SJSA1 (cell line): ENCODE results near the gene TGM5. TPM values are rescaled to one million over a fixed set of nuclear protein-coding genes. Genes with fewer than 3 reads are reported as not detected.
"Not testable (repeated sequence)": the region's sequence is repeated elsewhere in the genome, so short reads cannot be mapped to it uniquely, and the experiment has no call there.

Experiments
- DNase-seq, 2 experiments: peaks; one replicate each; pipeline ENCODE4 v3.0.0-alpha.2; 2015 to 2020; ENCODE audit warnings: low spot score in 2 of 2, low read depth in 1 of 2
- H3K27ac ChIP-seq: fragments of 250-450 bp; sonication (Bioruptor Pico); 2 replicates; pipeline ENCODE4 v1.5.1; 2020; ENCODE audit warnings: mild to moderate bottlenecking, moderate library complexity
- H3K27me3 ChIP-seq: fragments of 250-450 bp; sonication (Bioruptor Pico); replicated peaks from 2 replicates; pipeline ENCODE4 v1.5.1; 2020; ENCODE audit warnings: mild to moderate bottlenecking, moderate library complexity
- H3K36me3 ChIP-seq: fragments of 250-450 bp; sonication (Bioruptor Pico); 2 replicates; pipeline ENCODE4 v1.5.1; 2020; ENCODE audit warnings: mild to moderate bottlenecking
- H3K4me1 ChIP-seq: fragments of 250-450 bp; sonication (Bioruptor Pico); replicated peaks from 2 replicates; pipeline ENCODE4 v1.6.1; 2021; ENCODE audit warnings: mild to moderate bottlenecking
- H3K4me3 ChIP-seq: fragments of 250-450 bp; sonication (Bioruptor Pico); 2 replicates; pipeline ENCODE4 v1.5.1; 2020; ENCODE audit warnings: mild to moderate bottlenecking
- H3K9me3 ChIP-seq: fragments of 250-450 bp; sonication (Bioruptor Pico); replicated peaks from 2 replicates; pipeline ENCODE4 v1.5.1; 2020; ENCODE audit warnings: mild to moderate bottlenecking
- total RNA-seq: library from RNA; depleted of rRNA; stranded (reverse); fragments of >200 nt; shearing (Covaris generic); gene quantifications from 2 replicates; pipeline ENCODE4 v1.2.3, GENCODE V29; 2014

TGM5 gene
- total RNA-seq, 1 experiment from 2014 or later, result 0.24 TPM

DNA sequence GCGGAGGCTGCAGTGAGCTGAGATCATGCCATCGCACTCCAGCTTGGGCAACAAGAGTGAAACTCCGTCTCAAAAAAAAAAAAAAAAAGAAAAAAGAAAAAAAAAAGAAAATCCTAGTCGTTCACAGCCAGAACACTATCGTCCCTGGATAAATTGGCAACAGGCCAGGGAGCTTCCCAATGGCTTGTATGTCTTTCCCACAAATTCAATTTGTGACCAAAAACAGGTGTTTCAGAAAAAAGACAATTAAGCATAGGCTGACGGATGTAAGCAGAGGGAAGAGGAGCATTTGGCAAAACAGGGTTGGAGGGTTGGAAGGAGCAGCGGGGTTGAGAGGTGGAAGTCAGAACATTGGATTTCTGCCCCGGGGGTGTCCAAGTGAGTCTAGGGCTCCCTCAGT lies 54.4 kb downstream of the TGM5 start:
- Histone ChIP-seq H3K27me3 (no peaks in the 10 kb centered on the region), H3K36me3 (no peaks in the 10 kb centered on the region), H3K4me3 (no peak overlapping the region), H3K9me3 (no peaks in the 10 kb centered on the region), H3K27ac (no peak overlapping the region), H3K4me1 (no peaks in the 10 kb centered on the region)
- no peak for DNase-seq

DNA sequence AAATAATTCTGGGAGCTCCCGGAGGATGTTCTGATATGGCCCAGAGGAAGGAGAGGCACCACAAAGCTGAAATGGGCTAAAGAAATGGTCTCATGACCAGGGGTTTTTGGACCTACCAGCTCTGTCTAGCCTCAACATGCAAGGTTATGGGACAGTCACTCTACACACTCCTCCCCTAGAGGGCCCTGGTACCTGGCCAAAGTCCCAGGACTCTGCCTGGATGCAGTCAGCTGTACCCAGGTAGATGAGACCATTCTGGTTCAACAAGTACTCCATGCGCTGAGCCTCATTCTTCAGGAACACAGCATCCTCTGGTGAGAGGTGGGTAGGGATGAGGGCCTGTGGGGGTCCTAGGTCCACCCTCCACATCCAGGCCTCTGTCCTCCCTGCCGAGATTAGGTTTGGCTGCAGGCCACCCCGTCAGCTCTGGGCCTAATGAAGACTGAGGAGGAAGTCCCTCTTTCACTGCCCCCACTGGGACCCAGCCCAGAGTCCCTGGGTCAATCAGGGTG lies 55.4 kb downstream of the TGM5 start:
- Histone ChIP-seq H3K4me1 (no peaks in the 10 kb centered on the region), H3K9me3 (no peaks in the 10 kb centered on the region), H3K4me3 (no peak overlapping the region), H3K36me3 (no peaks in the 10 kb centered on the region), H3K27me3 (no peaks in the 10 kb centered on the region), H3K27ac (no peak overlapping the region)
- DNase-seq, result no peak

DNA sequence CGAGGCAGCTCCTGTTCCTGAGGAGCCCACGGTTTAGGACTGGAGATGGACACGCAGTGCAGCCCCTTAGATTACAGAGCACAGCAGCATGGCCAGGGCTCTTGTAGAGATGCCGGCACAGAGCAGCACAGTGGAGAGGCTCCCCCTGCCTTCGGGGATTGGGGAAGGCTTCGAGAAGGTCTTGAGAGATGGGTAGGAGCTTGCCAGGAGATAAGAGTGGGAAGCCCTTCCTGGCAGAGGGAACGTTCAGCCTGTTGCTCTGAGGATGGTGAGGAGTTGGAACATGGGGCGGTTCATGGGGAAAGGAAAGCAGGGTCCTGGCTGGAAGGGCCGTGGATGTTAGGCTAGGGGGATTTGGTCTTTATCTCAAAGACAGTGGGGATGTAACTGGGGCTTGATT lies 55.9 kb downstream of the TGM5 start:
- H3K36me3 ChIP-seq, result no peaks in the 10 kb centered on the region
- H3K4me1 ChIP-seq, result no peaks in the 10 kb centered on the region
- H3K9me3 ChIP-seq, result no peaks in the 10 kb centered on the region
- no peak for DNase-seq
- no peak overlapping the region for H3K4me3 ChIP-seq
- H3K27me3 ChIP-seq, result no peaks in the 10 kb centered on the region
- H3K27ac ChIP-seq, result no peak overlapping the region

DNA sequence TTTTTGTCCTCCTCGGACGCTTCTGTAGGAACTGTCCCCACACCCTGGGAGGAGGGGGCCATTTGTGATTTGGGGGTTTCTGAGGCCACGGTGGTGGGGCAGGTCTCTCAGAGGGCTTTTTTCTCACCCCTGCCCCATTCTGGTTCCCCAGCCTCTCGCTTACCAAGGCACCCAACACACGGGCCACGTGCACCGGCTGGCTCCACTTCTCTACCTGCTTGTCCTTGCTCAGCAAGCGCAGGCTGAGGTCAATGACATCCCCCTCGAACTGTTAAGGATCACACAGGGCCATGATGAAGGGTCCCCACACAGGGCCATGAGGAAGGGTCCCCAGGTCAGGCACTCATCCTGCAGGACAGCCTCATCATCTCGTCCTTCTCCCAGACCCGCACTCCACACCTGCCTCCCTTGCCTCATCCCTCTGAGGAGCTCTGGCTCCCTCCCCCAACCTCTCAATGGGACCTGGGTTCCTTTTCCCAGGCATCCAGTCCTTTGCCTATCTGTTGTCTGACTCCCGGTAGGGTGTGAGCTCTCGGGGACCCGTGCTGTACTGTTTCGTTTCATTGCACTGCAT lies 56.5 kb downstream of the TGM5 start:
- Histone ChIP-seq H3K9me3 (no peaks in the 10 kb centered on the region), H3K27me3 (no peaks in the 10 kb centered on the region), H3K4me1 (no peaks in the 10 kb centered on the region), H3K27ac (no peak overlapping the region), H3K4me3 (no peak overlapping the region), H3K36me3 (no peaks in the 10 kb centered on the region)
- DNase-seq, result no peak

DNA sequence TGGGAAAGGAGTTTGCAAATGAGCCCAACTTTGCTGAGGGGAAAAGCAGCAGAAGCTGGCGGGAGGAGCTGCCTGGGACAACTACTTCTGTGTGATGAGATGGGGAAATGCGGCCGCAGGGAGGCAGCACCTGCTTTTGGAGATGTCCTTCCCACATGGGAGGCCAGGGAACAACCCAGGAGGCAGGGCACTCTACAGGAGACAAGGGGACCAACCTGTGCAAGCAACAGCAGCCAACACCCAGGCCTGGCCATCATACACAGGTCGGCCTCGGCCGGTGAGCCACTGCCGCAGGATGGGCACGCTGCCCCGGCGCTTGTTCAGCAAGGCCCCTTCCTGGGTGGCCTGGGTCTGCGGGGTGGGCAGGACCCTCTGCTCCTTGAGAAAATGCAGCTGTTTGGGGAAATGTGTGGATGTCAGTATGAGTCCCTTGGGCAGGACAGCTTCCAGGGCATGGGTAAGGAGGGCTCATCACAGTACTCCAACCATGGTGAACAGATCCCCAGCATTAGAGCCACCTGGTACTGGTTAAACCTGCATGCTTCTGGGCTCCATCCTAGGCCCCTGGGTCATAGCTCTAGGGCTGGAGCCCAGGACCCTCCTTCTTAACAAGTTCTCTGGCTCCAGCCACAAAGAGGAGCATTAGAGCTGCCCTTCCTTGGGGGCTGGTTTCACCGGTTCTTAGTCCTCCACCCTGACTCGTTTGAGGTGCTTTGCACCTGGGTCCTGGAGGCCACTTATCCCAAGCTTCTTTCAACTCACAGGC lies 57.5 kb downstream of the TGM5 start:
- H3K9me3 ChIP-seq, result no peaks in the 10 kb centered on the region
- no peak overlapping the region for H3K4me3 ChIP-seq
- no peaks in the 10 kb centered on the region for H3K27me3 ChIP-seq
- H3K36me3 ChIP-seq, result no peaks in the 10 kb centered on the region
- no peak overlapping the region for H3K27ac ChIP-seq
- DNase-seq, result no peak
- no peaks in the 10 kb centered on the region for H3K4me1 ChIP-seq

DNA sequence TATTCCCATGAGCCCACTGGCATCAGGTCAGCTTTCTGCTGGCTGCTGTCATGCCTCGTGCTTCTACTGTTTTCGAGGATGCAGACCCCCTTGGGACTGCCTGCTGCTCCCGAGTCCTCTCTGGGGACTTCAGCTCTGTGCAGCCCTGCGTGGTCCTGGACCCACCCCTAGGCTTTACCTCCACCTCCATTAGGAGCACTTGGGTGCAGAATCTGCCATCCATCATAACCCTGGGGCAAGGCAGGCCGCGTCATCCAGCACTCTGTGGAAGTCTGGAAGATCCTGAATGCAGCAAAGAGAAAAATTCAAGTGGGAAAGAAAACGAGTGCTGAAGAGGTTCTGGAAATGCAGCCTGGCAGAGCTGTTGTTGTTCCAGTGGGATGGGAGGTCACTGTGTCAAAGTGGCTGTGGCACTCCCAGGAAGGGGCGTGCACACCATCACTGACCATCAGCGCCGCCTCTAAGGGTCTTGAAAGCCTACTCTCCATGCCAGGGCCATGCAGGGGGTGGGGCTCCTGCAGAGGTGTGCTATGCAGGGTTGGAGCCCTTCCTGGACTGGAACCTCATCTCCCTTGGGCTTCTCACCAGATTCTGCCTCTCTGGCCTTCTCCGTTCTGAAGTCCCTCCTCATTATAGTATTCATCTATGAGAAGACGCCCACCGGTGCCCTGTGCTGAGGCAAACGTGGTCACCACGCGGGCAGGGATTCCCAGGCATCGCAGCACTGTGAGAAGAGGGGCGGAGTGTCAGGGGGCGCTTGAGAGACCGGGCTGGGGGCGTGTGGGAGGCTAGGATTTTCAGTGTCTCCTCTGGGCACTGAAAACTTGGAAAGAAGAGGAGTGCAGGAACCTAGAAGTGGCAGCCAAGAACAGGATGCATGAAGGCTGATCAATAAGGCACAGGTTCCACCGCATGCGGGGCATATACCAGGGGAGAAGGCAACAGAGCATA lies 58.4 kb downstream of the TGM5 start:
- Histone ChIP-seq H3K27me3 (no peaks in the 10 kb centered on the region), H3K36me3 (no peaks in the 10 kb centered on the region), H3K4me1 (no peaks in the 10 kb centered on the region), H3K9me3 (no peaks in the 10 kb centered on the region), H3K4me3 (no peak overlapping the region), H3K27ac (no peak overlapping the region)
- DNase-seq, result no peak

DNA sequence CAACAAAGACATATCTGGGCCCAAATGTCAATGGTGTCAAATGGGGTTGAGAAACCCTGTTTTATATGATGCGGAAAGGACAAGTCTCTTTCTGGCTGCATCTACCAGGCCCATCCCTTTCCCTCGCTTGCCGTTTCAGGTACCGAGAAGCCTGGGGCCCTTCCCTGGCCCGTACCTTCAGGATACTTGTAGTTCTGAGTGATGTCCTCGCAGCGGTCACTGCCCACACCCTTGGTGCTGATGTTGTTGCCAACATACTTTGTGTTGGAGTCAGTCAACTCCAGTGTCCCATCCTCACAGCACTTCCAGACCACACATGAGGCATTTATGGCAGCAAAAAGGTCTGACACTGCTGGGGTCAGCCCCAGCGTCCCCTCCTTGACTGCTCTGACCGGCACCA lies 59.7 kb downstream of the TGM5 start:
- Histone ChIP-seq H3K4me1 (no peaks in the 10 kb centered on the region), H3K9me3 (no peaks in the 10 kb centered on the region), H3K27ac (no peak overlapping the region), H3K4me3 (no peak overlapping the region), H3K27me3 (no peaks in the 10 kb centered on the region), H3K36me3 (no peaks in the 10 kb centered on the region)
- no peak for DNase-seq

DNA sequence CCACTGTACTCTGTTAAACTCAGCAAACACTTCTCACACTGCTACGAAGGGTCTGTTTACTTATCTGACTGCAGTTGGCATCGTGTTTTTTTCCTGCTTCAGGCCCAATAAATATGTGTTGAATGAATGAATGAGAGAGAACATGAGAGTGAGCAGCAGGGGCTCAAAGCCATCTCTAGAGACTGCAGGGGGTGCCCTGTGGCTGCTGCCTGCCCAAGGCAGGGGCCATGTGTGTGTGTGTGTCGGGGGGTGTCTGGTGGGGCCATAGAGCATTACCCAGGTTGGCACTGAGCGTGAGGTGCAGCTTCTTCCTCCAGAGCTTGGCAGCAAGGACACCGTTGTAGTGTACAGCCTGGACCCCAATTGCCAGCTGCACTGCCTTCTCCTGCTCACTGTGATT lies 60.7 kb downstream of the TGM5 start:
- Histone ChIP-seq H3K4me1 (no peaks in the 10 kb centered on the region), H3K9me3 (no peaks in the 10 kb centered on the region), H3K4me3 (no peak overlapping the region), H3K27ac (no peak overlapping the region), H3K36me3 (no peaks in the 10 kb centered on the region), H3K27me3 (no peaks in the 10 kb centered on the region)
- no peak for DNase-seq

DNA sequence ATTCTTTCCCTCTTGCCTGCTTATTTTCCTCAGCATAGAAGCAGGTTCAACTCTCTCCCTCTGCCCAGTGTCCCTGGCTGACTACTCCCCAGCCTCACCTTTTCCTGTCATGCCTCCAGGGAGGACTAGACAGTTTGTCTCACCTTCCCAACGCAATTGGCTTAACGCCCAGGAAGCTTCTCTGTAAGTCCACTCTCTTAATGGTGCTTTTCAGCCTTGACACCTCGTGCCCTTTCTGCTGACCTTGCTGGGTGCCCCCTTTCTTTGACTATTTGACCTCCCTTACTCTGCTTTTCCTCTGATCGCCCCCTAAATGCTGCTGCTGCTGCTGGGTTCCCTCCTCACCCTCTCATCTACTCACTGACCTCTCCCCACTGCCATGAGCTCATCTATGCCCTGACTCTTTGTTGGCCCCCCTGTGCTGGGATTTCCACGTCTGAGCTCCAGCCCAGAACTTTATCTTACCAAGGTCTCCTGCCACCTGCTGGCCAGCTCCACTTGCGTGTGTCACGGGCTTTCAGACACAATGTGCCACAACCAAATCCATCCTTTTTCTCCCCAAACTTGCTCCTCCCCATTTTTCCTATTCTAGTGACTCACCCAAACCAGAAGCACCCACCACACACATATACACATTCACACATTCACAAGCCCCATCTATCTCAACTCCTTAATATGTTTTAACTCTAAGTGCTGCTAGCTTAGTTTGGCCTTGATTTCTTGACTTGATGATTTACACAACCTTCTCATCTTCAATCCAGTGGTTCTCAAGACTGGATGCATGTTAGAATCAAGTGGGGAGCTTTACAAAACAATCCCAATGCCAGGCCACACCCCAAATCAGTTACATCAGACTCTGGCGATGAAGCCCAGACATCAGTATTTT lies 62.5 kb downstream of the TGM5 start:
- Histone ChIP-seq H3K27ac (no peak overlapping the region), H3K9me3 (no peaks in the 10 kb centered on the region), H3K36me3 (no peaks in the 10 kb centered on the region), H3K4me1 (no peaks in the 10 kb centered on the region), H3K27me3 (no peaks in the 10 kb centered on the region), H3K4me3 (no peak overlapping the region)
- DNase-seq, result peak; percentile 33 to 68

DNA sequence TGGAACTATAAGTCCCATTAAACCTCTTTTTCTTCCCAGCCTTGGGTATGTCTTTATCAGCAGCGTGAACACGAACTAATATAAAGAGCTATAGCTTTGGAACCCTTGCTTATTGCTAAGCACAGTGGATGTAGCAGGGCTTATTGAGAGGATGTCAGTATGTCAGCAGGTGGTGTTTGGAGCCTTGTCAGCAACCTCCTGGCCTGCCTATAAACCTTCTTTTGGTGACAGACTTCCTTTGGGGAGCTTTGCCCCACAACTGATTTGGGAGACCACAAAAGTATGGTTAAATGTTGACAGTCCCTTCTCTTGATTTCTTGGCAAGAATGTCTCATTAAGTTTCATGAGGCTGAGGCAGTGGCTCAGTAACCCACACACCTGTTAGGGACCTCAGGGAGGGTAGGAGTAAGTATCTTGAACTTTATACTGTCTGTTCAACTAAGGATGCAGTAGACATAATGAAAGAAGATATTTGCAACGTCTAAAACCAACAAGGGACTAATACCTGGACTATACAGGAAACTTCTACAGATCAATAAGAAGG lies 66.7 kb downstream of the TGM5 start:
- peaks cover 9% of the 10 kb centered on the region for H3K36me3 ChIP-seq
- H3K4me3 ChIP-seq, result no peak overlapping the region
- no peaks in the 10 kb centered on the region for H3K4me1 ChIP-seq
- no peak overlapping the region for H3K27ac ChIP-seq
- no peaks in the 10 kb centered on the region for H3K27me3 ChIP-seq
- no peaks in the 10 kb centered on the region for H3K9me3 ChIP-seq
- no peak for DNase-seq

DNA sequence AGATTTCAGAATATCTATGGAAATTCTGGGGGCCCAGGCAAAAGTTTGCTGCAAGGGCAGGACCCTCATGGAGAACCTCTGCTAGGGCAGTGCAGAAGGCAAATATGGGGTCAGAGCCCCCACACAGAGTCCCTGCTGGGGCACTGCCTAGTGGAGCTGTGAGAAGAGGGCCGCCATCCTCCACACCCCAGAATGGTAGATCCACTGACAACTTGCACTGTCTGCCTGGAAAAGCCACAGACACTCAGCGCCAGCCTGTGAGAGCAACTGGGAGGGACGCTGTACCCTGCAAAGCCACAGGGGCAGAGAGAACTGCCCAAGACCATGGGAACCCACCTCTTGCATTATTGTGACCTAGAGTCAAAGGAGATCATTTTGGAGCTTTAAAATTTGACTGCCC lies 67.7 kb downstream of the TGM5 start:
- Histone ChIP-seq H3K27ac (no peak overlapping the region), H3K4me3 (no peak overlapping the region)

DNA sequence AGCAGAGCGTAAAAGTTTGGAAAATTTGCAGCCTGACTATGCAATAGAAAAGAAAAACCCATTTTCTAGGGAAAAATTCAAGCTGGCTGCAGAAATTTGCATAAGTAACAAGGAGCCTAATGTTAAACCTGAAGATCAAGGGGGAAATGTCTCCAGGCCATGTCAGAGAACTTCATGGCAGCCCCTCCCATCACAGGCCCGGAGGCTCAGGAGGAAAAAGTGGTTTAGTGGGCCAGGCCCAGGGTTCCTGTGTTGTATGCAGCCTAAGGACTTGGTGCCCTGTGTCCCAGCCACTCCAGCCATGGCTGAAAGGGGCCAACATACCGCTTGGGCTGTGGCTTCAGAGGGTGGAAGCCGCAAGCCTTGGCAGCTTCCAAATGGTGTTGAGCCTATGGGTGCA lies 68.2 kb downstream of the TGM5 start:
- not testable (repeated sequence) for DNase-seq, H3K9me3 ChIP-seq, H3K4me1 ChIP-seq, H3K27me3 ChIP-seq, H3K4me3 ChIP-seq, H3K27ac ChIP-seq
- H3K36me3 ChIP-seq, result peaks cover 19% of the 10 kb centered on the region

More for the DNA sequence above, 67.7 kb downstream of the TGM5 start:
- DNase-seq, result no peak
- no peaks in the 10 kb centered on the region for H3K9me3 ChIP-seq
- no peaks in the 10 kb centered on the region for H3K27me3 ChIP-seq
- H3K36me3 ChIP-seq, result peaks cover 17% of the 10 kb centered on the region
- no peaks in the 10 kb centered on the region for H3K4me1 ChIP-seq

DNA sequence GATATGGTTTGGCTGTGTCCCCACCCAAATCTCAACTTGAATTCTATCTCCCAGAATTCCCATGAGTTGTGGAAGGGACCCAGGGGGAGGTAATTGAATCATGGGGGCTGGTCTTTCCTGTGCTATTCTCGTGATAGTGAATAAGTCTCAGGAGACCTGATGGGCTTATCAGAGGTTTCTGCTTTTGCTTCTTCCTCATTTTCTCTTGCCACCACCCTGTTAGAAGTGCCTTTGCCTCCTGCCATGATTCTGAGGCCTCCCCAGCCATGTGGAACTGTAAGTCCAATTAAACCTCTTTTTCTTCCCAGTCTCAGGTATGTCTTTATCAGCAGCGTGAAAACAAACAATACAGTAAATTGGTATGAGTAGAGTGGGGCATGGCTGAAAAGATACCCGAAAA lies 69.0 kb downstream of the TGM5 start:
- not testable (repeated sequence) for H3K4me1 ChIP-seq, H3K27me3 ChIP-seq, H3K4me3 ChIP-seq, DNase-seq, H3K9me3 ChIP-seq, H3K27ac ChIP-seq
- peaks cover 25% of the 10 kb centered on the region for H3K36me3 ChIP-seq
